ENCODE measurements around the gene ARHGAP26. TPM values are rescaled to one million over a fixed set of nuclear protein-coding genes. Genes with fewer than 3 reads are reported as not detected.

Gene ARHGAP26
- total RNA-seq, 1 donor from 2014 or later: 18.7 TPM

DNA sequence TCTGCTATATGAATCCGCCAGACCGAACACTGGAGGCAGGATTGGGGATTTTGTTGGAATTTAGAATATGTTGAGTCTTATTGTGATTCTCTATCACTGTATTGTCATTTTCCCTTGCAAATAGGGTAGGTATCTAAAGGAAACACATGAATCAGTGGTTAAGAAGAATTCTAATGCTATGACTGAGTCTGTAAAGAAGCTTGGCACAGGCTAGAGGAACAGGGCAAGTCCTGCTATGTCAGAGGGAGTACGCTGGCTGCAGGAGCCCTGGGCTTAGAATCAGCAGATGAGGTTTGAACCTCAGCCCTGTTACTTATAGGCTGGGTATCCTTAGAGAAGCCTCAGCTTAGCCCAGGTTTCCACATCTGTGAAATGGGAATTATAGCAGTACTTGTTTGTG, 435.2 kb downstream of the ARHGAP26 start:
- TF ChIP-seq, protein P1, sequence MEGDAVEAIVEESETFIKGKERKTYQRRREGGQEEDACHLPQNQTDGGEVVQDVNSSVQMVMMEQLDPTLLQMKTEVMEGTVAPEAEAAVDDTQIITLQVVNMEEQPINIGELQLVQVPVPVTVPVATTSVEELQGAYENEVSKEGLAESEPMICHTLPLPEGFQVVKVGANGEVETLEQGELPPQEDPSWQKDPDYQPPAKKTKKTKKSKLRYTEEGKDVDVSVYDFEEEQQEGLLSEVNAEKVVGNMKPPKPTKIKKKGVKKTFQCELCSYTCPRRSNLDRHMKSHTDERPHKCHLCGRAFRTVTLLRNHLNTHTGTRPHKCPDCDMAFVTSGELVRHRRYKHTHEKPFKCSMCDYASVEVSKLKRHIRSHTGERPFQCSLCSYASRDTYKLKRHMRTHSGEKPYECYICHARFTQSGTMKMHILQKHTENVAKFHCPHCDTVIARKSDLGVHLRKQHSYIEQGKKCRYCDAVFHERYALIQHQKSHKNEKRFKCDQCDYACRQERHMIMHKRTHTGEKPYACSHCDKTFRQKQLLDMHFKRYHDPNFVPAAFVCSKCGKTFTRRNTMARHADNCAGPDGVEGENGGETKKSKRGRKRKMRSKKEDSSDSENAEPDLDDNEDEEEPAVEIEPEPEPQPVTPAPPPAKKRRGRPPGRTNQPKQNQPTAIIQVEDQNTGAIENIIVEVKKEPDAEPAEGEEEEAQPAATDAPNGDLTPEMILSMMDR (conservative IDR thresholded peaks at IDR 0.05): no peak
- H3K36me3 Mint-ChIP-seq: peaks cover 5% of the 10 kb centered on the region
- H3K9me3 Mint-ChIP-seq: no peaks in the 10 kb centered on the region
- H3K27me3 Mint-ChIP-seq: no peaks in the 10 kb centered on the region
- peak overlapping the region; percentile 97 for H3K27ac Mint-ChIP-seq
- DNase-seq (ENCODE audit: extremely low spot score, unreplicated experiment): no peak
- no peak overlapping the region for H3K4me3 Mint-ChIP-seq
- H3K4me1 Mint-ChIP-seq (ENCODE audit: unreplicated experiment): peaks cover 27% of the 10 kb centered on the region

DNA sequence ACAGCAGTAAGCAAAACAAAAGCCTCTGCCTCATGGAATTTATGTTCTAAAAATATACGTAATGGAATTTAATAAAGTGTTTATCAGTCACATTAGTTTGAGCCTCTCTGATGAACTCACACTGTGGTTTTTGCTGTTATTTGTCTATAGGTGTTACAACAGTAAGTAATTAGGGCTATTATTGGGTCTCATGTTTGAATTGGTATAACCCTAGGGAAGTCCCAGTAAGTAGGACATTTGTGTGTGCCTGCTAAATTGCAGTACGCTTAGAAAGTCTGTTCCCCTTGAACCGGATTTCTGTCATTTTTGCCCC, 435.7 kb downstream of the ARHGAP26 start:
- Mint-ChIP-seq H3K27ac (peak overlapping the region; percentile 97), H3K4me1 (ENCODE audit: unreplicated experiment) (peaks cover 27% of the 10 kb centered on the region), H3K36me3 (peaks cover 5% of the 10 kb centered on the region), H3K4me3 (peak overlapping the region; percentile 63), H3K9me3 (no peaks in the 10 kb centered on the region), H3K27me3 (no peaks in the 10 kb centered on the region)
- TF ChIP-seq, protein P1 (conservative IDR thresholded peaks at IDR 0.05): no peak
- DNase-seq (ENCODE audit: extremely low spot score, unreplicated experiment): no peak

DNA sequence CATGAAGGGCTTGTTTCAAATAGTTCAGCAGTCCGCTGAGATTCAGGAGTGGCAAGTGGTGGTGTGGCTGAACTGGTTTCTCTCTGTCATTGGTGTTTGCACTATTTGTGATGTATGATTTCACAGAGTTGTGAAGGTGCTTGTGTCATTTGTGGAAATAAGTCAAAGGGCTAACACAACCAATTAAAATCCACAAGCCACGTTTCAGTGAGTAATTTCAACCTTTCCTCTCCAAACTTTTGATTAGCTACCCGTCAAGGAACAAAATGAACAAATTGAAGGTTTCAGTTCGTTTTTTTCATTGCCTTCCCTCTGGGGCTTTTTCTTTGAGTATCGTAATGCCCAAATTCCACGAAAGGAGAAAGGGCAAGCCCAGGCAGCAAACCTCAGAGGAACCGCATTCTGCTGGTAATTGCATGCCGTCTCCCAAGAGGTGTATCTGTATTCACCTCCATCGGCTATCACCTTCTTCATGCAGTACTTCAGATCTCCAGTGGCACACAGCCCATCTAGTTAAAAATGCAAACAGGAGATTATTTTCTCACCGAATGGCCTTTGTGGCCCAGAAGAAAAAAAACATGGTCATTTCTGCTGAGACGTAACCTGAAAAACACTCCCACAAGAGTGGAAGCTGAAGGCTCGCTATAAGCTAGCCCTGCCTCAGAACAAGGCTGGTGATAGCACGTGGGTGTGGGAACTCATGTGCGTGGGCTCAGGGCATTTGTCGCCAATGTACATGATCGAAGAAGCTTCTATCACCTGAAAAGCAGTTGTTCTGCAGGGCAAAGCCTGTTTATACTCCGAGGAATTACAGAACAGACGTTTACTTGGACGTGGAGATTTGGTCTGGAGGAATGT, 436.2 kb downstream of the ARHGAP26 start:
- no peaks in the 10 kb centered on the region for H3K9me3 Mint-ChIP-seq
- no peaks in the 10 kb centered on the region for H3K27me3 Mint-ChIP-seq
- peaks cover 5% of the 10 kb centered on the region for H3K36me3 Mint-ChIP-seq
- H3K27ac Mint-ChIP-seq: peak overlapping the region; percentile 97
- H3K4me1 Mint-ChIP-seq (ENCODE audit: unreplicated experiment): peaks cover 27% of the 10 kb centered on the region
- TF ChIP-seq, protein P1 (conservative IDR thresholded peaks at IDR 0.05): no peak
- DNase-seq (ENCODE audit: extremely low spot score, unreplicated experiment): no peak
- peak overlapping the region; percentile 63 for H3K4me3 Mint-ChIP-seq

- Mint-ChIP-seq H3K36me3 (peaks cover 4% of the 10 kb centered on the region), H3K4me3 (no peak overlapping the region), H3K27me3 (no peaks in the 10 kb centered on the region), H3K4me1 (ENCODE audit: unreplicated experiment) (peaks cover 31% of the 10 kb centered on the region), H3K9me3 (no peaks in the 10 kb centered on the region), H3K27ac (peak overlapping the region; percentile 97)
- no peak for DNase-seq (ENCODE audit: extremely low spot score, unreplicated experiment)
- TF ChIP-seq, protein P1 (conservative IDR thresholded peaks at IDR 0.05): no peak
Measured at GRCh38 chr5:143207058-143207457, 436.9 kb downstream of the ARHGAP26 start.

DNA sequence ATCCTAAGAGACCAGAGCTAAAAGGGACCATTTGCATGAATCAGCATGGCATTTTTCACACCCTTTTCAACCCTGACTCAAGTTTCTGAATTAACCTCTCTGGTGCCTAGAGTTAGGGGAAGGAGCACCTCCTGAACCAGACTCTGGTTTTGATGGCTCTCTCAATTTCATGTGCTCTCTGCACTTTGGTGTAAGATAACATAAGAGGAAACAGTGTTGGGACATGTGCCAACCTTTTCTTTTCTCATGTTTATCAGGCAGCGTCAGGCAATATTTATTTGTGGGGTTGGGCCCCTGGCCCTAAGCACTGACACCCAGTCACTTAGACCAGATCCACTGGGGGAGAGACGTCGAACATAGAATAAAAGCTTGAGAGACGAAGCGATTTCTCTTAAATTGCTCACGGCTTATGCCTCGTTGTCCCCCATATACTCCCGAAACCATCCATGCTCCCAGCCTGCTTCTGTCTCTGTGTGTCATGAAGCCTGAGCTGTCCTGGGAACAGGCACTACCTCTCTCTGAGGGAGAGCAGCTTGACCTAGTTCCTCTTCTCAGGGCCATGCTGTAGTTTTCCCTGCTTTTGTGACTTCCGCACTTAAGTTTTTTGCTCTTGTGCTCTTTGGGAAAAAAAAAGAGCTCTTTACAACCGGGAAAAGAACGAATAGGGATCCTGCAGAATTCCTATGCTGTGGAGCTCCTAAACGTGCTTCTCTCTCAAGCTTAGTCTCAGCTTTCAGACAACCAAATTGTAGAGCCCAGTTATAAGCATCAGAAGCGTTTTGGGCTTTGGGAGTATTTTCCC, 437.6 kb downstream of the ARHGAP26 start:
- H3K4me3 Mint-ChIP-seq: no peak overlapping the region
- H3K36me3 Mint-ChIP-seq: no peaks in the 10 kb centered on the region
- H3K27ac Mint-ChIP-seq: peak overlapping the region; percentile 97
- TF ChIP-seq, protein P1 (conservative IDR thresholded peaks at IDR 0.05): no peak
- H3K27me3 Mint-ChIP-seq: no peaks in the 10 kb centered on the region
- DNase-seq (ENCODE audit: extremely low spot score, unreplicated experiment): no peak
- no peaks in the 10 kb centered on the region for H3K9me3 Mint-ChIP-seq
- H3K4me1 Mint-ChIP-seq (ENCODE audit: unreplicated experiment): peaks cover 36% of the 10 kb centered on the region

Data from type B pancreatic cell (in vitro differentiated cells).